DND-41 (cell line): ENCODE results near the gene ECSIT.

Experiments
- ATAC-seq: fragments of 200-7000 bp; cut with Tn5 transposase; 3 replicates; pipeline ENCODE4 v1.9.1; 2021; ENCODE audit warnings: low read depth; ENCODE audit not compliant: insufficient read depth
- DNase-seq: peaks from one replicate; pipeline ENCODE4 v3.0.0-alpha.2; 2020
- H2AFZ ChIP-seq: 2 replicates; pipeline ENCODE4 v1.6.0; 2012; ENCODE audit warnings: low read depth, low read length
- H3K27ac ChIP-seq: 2 replicates; pipeline ENCODE4 v1.5.1; 2012; ENCODE audit warnings: low read length, inconsistent platforms
- H3K27me3 ChIP-seq: fragments of 200-600 bp; sonication (generic); 2 replicates; pipeline ENCODE4 v1.6.0; 2012; ENCODE audit warnings: low read length, mild to moderate bottlenecking, inconsistent platforms; ENCODE audit not compliant: insufficient read depth, poor library complexity
- H3K36me3 ChIP-seq: 2 replicates; pipeline ENCODE4 v1.5.1; 2012; ENCODE audit warnings: low read length, inconsistent platforms; ENCODE audit not compliant: insufficient read depth
- H3K4me1 ChIP-seq: 2 replicates; pipeline ENCODE4 v1.5.1; 2012; ENCODE audit warnings: mild to moderate bottlenecking, low read length; ENCODE audit not compliant: insufficient read depth
- H3K4me2 ChIP-seq: 2 replicates; pipeline ENCODE4 v1.6.0; 2012; ENCODE audit warnings: mild to moderate bottlenecking, moderate library complexity, low read length, inconsistent platforms; ENCODE audit not compliant: insufficient read depth
- H3K4me3 ChIP-seq, 2 experiments: fragments of 200-600 bp in 1 of 2; shearing (Covaris generic) in 1 of 2; 2 replicates each; pipeline ENCODE4 v1.5.1; 2012 to 2016; ENCODE audit warnings: inconsistent platforms in 2 of 2, low read length in 2 of 2, mild to moderate bottlenecking in 2 of 2, low read depth in 1 of 2, moderate library complexity in 1 of 2
- H3K79me2 ChIP-seq: 2 replicates; pipeline ENCODE4 v1.6.0; 2012; ENCODE audit warnings: low read length, inconsistent platforms; ENCODE audit not compliant: insufficient read depth
- H3K9ac ChIP-seq: 2 replicates; pipeline ENCODE4 v1.6.0; 2012; ENCODE audit warnings: low read depth, mild to moderate bottlenecking, inconsistent platforms, low read length, moderate library complexity
- H3K9me3 ChIP-seq: 2 replicates; pipeline ENCODE4 v1.5.1; 2012; ENCODE audit warnings: low read length, moderate library complexity, mild to moderate bottlenecking, inconsistent platforms; ENCODE audit not compliant: insufficient read depth, severe bottlenecking
- H4K20me1 ChIP-seq: 2 replicates; pipeline ENCODE4 v1.6.0; 2012; ENCODE audit warnings: low read length; ENCODE audit not compliant: insufficient read depth
- CTCF ChIP-seq: IDR thresholded peaks from 2 replicates; pipeline ENCODE4 v1.5.1; 2012; ENCODE audit warnings: borderline replicate concordance, low read length, moderate library complexity, mild to moderate bottlenecking; ENCODE audit not compliant: poor library complexity, severe bottlenecking; ENCODE audit errors: extremely low read depth
- EZH2 ChIP-seq: IDR thresholded peaks from 3 replicates; pipeline ENCODE4 v1.6.1; 2012; ENCODE audit warnings: borderline replicate concordance, low read depth, mild to moderate bottlenecking, moderate library complexity, low read length, inconsistent platforms; ENCODE audit not compliant: severe bottlenecking

Gene ECSIT

DNA sequence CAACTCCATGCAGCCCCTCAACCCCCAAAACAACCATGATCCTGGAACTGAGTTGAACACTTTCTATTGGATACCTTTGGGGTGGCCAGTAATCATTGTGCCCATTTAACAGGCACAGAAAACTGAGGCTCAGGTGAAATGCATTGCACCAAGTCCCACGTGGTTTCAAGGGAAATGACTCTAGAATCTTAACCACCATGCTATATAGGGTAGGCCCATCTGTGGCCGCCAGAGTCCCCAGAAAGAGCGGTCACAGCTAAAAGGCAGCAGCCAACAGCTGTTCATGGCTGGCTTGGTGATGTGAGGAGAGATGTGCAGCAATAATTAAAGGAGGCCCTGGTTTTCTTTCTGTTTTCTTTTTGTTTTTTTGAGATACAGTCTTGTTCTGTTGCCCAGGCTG, 12.3 kb upstream of the ECSIT start:
- Histone ChIP-seq H3K27me3 (no peaks in the 10 kb centered on the region), H3K9me3 (no peaks in the 10 kb centered on the region), H3K79me2 (no peaks in the 10 kb centered on the region), H3K4me3 (no peak overlapping the region), H3K4me2 (no peak overlapping the region), H2AFZ (no peak overlapping the region), H3K9ac (no peak overlapping the region), H4K20me1 (no peaks in the 10 kb centered on the region), H3K36me3 (no peaks in the 10 kb centered on the region), H3K4me1 (no peaks in the 10 kb centered on the region), H3K27ac (no peak overlapping the region)
- DNase-seq = no peak
- no peak for ATAC-seq
- TF ChIP-seq CTCF (no peak), EZH2 (no peak)

DNA sequence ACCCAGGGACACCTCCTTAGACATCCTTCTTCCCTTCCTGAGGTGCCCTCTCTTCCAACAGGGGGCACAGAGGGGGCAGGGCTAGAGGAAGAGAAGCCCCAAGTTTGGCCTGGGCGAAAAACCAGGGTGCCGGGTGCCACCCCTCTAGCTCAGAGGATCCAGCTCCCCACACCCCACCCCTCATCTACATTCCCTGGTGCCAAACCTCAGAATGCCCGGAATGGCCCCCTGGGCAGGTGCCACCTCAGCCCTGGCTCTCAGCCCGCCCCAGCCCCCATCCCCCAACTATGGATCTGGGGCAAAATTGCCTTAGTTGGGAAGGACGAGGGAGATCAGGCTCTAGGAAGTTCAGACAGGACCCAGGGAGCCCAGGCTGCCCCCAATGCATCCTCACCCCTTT, 11.7 kb upstream of the ECSIT start:
- ATAC-seq = no peak
- H3K27ac ChIP-seq = no peak overlapping the region
- no peaks in the 10 kb centered on the region for H3K79me2 ChIP-seq
- H3K9ac ChIP-seq = no peak overlapping the region
- no peaks in the 10 kb centered on the region for H4K20me1 ChIP-seq
- TF ChIP-seq CTCF = no peak
- no peak for TF ChIP-seq EZH2
- DNase-seq = no peak
- no peak overlapping the region for H3K4me3 ChIP-seq
- H3K36me3 ChIP-seq = no peaks in the 10 kb centered on the region
- no peaks in the 10 kb centered on the region for H3K4me1 ChIP-seq
- H3K27me3 ChIP-seq = no peaks in the 10 kb centered on the region
- H3K4me2 ChIP-seq = no peak overlapping the region
- no peaks in the 10 kb centered on the region for H3K9me3 ChIP-seq
- no peak overlapping the region for H2AFZ ChIP-seq

- Histone ChIP-seq H3K27me3 (no peaks in the 10 kb centered on the region), H3K79me2 (no peaks in the 10 kb centered on the region), H3K36me3 (no peaks in the 10 kb centered on the region), H3K4me3 (no peak overlapping the region), H4K20me1 (no peaks in the 10 kb centered on the region), H3K9ac (no peak overlapping the region), H3K27ac (no peak overlapping the region), H3K4me2 (no peak overlapping the region), H3K9me3 (no peaks in the 10 kb centered on the region), H2AFZ (no peak overlapping the region), H3K4me1 (no peaks in the 10 kb centered on the region)
- ATAC-seq = no peak
- no peak for DNase-seq
- TF ChIP-seq EZH2 (no peak), CTCF (no peak)
Observed at GRCh38 chr19:11539495-11540365, 10.8 kb upstream of the ECSIT start.
